Measurements from ENCODE around the gene DCAF7.

Gene DCAF7

GRCh38 chr17:63641692-63642448, 91.6 kb downstream of the DCAF7 start:
- Histone ChIP-seq H2AFZ (ENCODE audit: low read depth, low read length) (no peak overlapping the region), H3K9me3 (ENCODE audit: low read length) (no peaks in the 10 kb centered on the region), H3K27me3 (ENCODE audit: insufficient read depth, low read length) (no peaks in the 10 kb centered on the region), H3K36me3 (ENCODE audit: insufficient read depth, low read length) (peaks cover 24% of the 10 kb centered on the region), H3K4me1 (ENCODE audit: insufficient read depth, low read length) (no peaks in the 10 kb centered on the region), H3K4me3 (ENCODE audit: low read length) (no peak overlapping the region)
